HFF-Myc (cell line): ENCODE data around the gene CDCP1.

Experiments used
- DNase-seq: peaks from one replicate; pipeline ENCODE4 v3.0.0-alpha.2; 2011; ENCODE audit warnings: low read depth; ENCODE audit errors: extremely low read depth
- H3K4me3 ChIP-seq: replicated peaks from 2 replicates; pipeline ENCODE4 v1.5.1; 2011; ENCODE audit warnings: low read depth, mild to moderate bottlenecking, control low read depth, low read length
- TF ChIP-seq, protein P1 (sequence below): IDR thresholded peaks from 2 replicates; pipeline ENCODE4 v1.5.1; 2012; ENCODE audit warnings: mild to moderate bottlenecking, low read depth, low read length, control low read depth; ENCODE audit errors: missing control alignments

The CDCP1 gene

DNA sequence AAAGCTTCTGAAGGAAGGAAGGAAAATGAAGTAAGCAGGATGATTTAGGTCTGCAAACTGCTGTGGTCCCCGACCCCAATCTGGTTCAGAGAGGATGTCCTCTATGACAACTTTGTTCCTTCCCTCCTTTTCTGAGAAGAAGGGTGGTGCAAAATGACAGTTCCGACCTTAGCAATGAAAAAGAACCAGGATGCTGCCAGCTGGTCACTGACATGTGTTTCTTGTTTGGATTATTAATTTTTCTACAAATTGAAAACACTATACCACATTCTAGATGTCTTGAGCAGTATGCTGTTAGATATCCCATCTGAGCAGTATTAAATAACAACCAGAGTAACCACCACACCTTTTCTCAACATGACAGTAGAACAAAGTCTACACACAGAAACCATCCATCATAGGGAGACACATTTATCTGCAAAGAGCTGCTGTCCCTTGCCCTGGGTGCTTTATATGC lies 27.5 kb downstream of the CDCP1 start:
- no peak overlapping the region for H3K4me3 ChIP-seq
- no peak for DNase-seq
- TF ChIP-seq, protein P1, sequence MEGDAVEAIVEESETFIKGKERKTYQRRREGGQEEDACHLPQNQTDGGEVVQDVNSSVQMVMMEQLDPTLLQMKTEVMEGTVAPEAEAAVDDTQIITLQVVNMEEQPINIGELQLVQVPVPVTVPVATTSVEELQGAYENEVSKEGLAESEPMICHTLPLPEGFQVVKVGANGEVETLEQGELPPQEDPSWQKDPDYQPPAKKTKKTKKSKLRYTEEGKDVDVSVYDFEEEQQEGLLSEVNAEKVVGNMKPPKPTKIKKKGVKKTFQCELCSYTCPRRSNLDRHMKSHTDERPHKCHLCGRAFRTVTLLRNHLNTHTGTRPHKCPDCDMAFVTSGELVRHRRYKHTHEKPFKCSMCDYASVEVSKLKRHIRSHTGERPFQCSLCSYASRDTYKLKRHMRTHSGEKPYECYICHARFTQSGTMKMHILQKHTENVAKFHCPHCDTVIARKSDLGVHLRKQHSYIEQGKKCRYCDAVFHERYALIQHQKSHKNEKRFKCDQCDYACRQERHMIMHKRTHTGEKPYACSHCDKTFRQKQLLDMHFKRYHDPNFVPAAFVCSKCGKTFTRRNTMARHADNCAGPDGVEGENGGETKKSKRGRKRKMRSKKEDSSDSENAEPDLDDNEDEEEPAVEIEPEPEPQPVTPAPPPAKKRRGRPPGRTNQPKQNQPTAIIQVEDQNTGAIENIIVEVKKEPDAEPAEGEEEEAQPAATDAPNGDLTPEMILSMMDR: no peak

DNA sequence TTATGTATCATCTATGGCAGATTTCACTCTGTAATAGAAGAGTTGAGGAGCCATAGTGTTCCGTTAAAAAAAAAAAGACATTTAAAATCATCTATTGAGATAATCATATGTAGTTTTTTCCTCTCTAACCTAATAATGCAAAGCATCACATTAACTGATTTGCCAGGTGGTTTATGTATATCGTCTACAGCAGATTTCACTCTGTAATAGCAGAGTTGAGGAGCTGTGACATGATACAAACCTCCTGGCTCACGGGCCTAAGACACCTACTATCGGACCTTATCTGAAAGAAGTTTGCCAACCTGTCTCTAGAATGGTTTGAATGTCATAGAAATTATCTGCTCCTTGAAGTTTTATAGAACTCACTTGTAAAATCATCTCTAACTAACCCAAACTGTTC lies 29.8 kb downstream of the CDCP1 start:
- DNase-seq: no peak

DNA sequence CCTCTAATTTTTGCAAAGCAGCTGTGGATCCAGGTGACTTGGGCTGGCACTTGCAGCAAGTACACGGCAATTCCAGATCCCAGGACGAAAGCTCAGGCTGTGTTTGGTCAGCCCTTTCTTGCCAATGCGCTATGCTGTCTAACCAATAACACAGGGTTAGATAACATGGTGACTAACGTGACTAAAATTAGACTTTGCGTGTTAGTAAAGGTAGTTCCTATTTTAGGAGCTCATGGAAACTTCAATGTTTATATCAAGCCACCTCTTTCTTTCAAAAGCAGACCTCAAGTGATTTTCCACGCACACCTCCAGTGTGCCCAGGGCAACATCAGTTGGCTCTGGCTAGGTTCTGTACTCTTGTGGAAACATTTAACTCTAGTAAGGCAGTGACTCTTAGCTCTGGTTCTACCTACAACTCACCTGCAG lies 32.5 kb downstream of the CDCP1 start:
- no peak for DNase-seq
- TF ChIP-seq, protein P1: no peak
- no peak overlapping the region for H3K4me3 ChIP-seq

More for the DNA sequence above, 29.8 kb downstream of the CDCP1 start:
- H3K4me3 ChIP-seq: no peak overlapping the region
- TF ChIP-seq, protein P1: no peak

DNA sequence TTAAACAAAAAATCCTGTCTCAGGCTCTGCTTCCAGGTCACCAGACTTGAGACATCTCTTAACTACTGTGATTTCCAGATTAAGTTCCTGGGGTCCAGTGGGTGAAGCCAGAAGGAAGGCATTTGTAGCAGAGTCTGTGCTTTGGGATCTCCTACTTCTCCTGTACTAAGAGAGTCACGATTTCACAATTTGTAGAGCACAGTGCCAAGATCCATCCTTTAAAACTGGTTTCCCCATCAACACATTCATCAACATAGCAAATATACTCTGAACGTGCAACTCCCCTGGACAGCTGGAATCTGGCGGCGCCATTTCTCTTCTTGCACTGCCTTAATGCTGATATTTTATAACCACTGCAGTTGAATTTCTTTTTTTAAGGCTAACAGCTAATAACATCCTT lies 33.2 kb downstream of the CDCP1 start:
- no peak for DNase-seq
- TF ChIP-seq, protein P1: no peak
- H3K4me3 ChIP-seq: no peak overlapping the region

DNA sequence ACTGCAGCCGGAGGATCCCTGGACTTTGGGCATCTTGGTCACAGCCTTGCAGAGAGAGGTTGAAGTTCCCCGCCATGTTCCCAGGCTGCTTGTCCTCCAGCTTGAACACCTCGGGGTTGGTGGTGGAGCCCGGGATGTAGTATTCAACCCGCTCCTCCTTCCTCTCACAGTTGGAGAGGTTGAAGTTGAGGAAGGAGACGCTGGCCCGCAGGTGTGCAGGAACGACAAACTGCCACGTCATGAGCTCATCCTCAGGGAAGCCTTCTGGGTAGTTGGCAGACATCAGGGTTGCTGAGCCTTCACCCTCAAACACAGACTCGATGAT lies 35.7 kb downstream of the CDCP1 start:
- TF ChIP-seq, protein P1: no peak
- H3K4me3 ChIP-seq: no peak overlapping the region
- no peak for DNase-seq

DNA sequence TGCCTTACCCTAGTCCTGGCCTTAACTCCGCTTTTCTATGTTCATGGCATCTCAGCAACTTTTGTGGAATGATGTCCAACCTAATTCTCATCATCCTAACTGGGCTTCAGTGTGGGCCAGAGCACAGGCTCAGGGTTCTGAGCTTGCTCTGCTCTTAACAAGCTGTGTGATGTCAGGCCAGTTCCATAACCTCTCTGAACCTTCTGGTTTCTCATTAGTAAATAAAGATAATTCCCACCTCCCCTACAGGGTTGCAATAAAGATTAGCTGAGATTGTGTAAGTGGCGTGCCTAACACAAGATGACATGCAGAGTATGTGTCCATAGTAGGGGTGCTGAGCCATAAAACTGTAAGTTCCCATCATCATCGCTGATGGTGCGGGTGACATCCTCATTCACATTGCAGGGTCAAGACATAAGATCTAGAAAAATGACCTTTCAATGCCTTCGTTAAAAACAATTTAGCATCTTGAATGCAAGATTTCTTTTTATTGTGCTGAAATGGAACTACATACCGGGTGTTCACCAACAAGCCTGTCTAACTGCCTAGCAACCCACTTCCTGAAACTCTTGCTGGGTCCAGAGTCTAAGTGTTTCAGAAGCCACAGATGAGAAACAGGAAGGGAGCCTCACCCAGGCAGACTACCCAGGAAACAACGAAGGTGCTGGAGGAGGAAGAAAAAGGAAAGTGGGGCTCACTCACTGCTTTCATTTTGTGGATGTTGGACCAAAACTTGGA lies 36.2 kb downstream of the CDCP1 start:
- TF ChIP-seq, protein P1: no peak
- H3K4me3 ChIP-seq: no peak overlapping the region
- DNase-seq: no peak

DNA sequence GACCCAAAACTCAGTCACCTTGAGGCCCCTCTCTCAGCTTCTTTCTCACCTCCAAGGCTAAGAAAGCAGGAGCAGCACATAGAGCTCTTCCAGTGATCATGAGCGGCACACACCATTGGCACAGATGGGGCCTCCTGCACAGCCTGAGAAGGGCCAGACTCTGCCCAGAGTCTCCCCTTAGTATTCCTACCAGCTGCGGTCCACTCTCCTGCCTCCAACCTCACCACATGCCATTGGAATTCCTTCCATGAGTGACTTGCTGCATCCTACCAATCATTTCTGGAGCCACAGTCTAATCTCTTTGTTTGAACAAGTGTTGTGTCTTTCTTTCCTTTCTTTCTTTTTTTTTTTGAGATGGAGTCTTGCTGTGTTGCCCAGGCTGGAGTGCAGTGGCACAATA lies 39.3 kb downstream of the CDCP1 start:
- no peak overlapping the region for H3K4me3 ChIP-seq
- no peak for DNase-seq
- TF ChIP-seq, protein P1: no peak
